Neural cell (in vitro differentiated cells): Measurements from ENCODE around the gene FBXO7. TPM values are rescaled to one million over a fixed set of nuclear protein-coding genes. Genes with fewer than 3 reads are reported as not detected.

Source experiments
- H2AFZ ChIP-seq: fragments of 200-600, 300-800 bp; sonication (generic), shearing (Covaris generic); 2 replicates; pipeline ENCODE4 v1.6.0; 2014; ENCODE audit warnings: low read depth, mild to moderate bottlenecking, antibody characterized with exemption, low read length, moderate library complexity
- H3F3A ChIP-seq: fragments of 200-600 bp; shearing (Covaris generic); 2 replicates; pipeline ENCODE4 v1.6.1; 2016; ENCODE audit warnings: mild to moderate bottlenecking, moderate library complexity, mixed read lengths, antibody characterized with exemption, low read length; ENCODE audit not compliant: insufficient read depth, poor library complexity, severe bottlenecking
- H3K27ac ChIP-seq: fragments of 200-600, 300-800 bp; sonication (generic), shearing (Covaris generic); 2 replicates; pipeline ENCODE4 v1.5.1; 2014; ENCODE audit warnings: mild to moderate bottlenecking, low read length, moderate library complexity
- H3K27me3 ChIP-seq: fragments of 300-800, 200-600 bp; sonication (generic), shearing (Covaris generic); 2 replicates; pipeline ENCODE4 v1.6.0; 2014; ENCODE audit warnings: mild to moderate bottlenecking, low read depth, low read length, moderate library complexity; ENCODE audit not compliant: insufficient read depth
- H3K36me3 ChIP-seq: fragments of 300-800, 200-600 bp; sonication (generic), shearing (Covaris generic); 2 replicates; pipeline ENCODE4 v1.5.1; 2014; ENCODE audit warnings: mild to moderate bottlenecking, antibody characterized with exemption, low read length, moderate library complexity; ENCODE audit not compliant: insufficient read depth
- H3K4me2 ChIP-seq: fragments of 300-800, 200-600 bp; sonication (generic), shearing (Covaris generic); 2 replicates; pipeline ENCODE4 v1.6.0; 2014; ENCODE audit warnings: mild to moderate bottlenecking, low read length
- H3K4me3 ChIP-seq: fragments of 300-800, 200-600 bp; sonication (generic), shearing (Covaris generic); 2 replicates; pipeline ENCODE4 v1.5.1; 2014; ENCODE audit warnings: mild to moderate bottlenecking, low read length, moderate library complexity
- H3K79me2 ChIP-seq: fragments of 200-600 bp; shearing (Covaris generic); replicated peaks from 2 replicates; pipeline ENCODE4 v1.6.0; 2014; ENCODE audit warnings: mild to moderate bottlenecking, low read length, moderate library complexity; ENCODE audit not compliant: insufficient read depth
- H3K9ac ChIP-seq: fragments of 300-800, 200-600 bp; sonication (generic), shearing (Covaris generic); 2 replicates; pipeline ENCODE4 v1.6.1; 2016; ENCODE audit warnings: mild to moderate bottlenecking, low read length, mixed read lengths
- H3K9me2 ChIP-seq: fragments of 200-600 bp; shearing (Covaris generic); 2 replicates; pipeline ENCODE4 v1.6.1; 2016; ENCODE audit warnings: mild to moderate bottlenecking, low read length, mixed read lengths; ENCODE audit not compliant: insufficient read depth
- H3K9me3 ChIP-seq: fragments of 200-600, 300-800 bp; sonication (generic), shearing (Covaris generic); 2 replicates; pipeline ENCODE4 v1.6.1; 2016; ENCODE audit warnings: mild to moderate bottlenecking, mixed run types, low read length, moderate library complexity, mixed read lengths
- H4K20me1 ChIP-seq: fragments of 200-600 bp; shearing (Covaris generic); 2 replicates; pipeline ENCODE4 v1.6.1; 2016; ENCODE audit warnings: mild to moderate bottlenecking, mixed run types; ENCODE audit not compliant: insufficient read depth
- EP300 ChIP-seq: fragments of 450-650 bp; conservative IDR thresholded peaks from 2 replicates; pipeline ENCODE4 v1.6.1; 2014; ENCODE audit warnings: antibody characterized with exemption, mild to moderate bottlenecking, moderate library complexity; ENCODE audit not compliant: poor library complexity, severe bottlenecking
- EZH2 ChIP-seq: fragments of 200-600, 300-800 bp; shearing (Covaris generic), sonication (generic); IDR thresholded peaks from 2 replicates; pipeline ENCODE4 v1.6.1; 2014; ENCODE audit warnings: antibody characterized with exemption, low read length, borderline replicate concordance, mild to moderate bottlenecking; ENCODE audit not compliant: insufficient read depth, poor library complexity, severe bottlenecking
- MXI1 ChIP-seq: fragments of 450-650 bp; conservative IDR thresholded peaks from 2 replicates; pipeline ENCODE4 v1.6.1; 2014; ENCODE audit warnings: antibody characterized with exemption, mild to moderate bottlenecking; ENCODE audit not compliant: poor library complexity, severe bottlenecking
- POLR2AphosphoS5 ChIP-seq: IDR thresholded peaks from 2 replicates; pipeline ENCODE4 v1.6.1; 2012
- RAD21 ChIP-seq: fragments of 450-650 bp; conservative IDR thresholded peaks from 2 replicates; pipeline ENCODE4 v1.6.1; 2014; ENCODE audit warnings: antibody characterized with exemption, mild to moderate bottlenecking, moderate library complexity
- SMC3 ChIP-seq: fragments of 450-650 bp; conservative IDR thresholded peaks from 2 replicates; pipeline ENCODE4 v1.6.1; 2014; ENCODE audit warnings: antibody characterized with exemption, mild to moderate bottlenecking, moderate library complexity; ENCODE audit not compliant: poor library complexity
- TAF1 ChIP-seq: IDR thresholded peaks from 2 replicates; pipeline ENCODE4 v1.6.1; 2012; ENCODE audit warnings: low read depth
- polyA plus RNA-seq: library from polyadenylated mRNA; depleted of rRNA; stranded (reverse); fragments of >200 nt; gene quantifications from 2 replicates; pipeline ENCODE4 v1.2.3, GENCODE V29; 2014
- TF ChIP-seq, protein P1 (sequence below): fragments of 450-650 bp; IDR thresholded peaks from 2 replicates; pipeline ENCODE4 v1.5.1; 2014; ENCODE audit warnings: antibody characterized with exemption, mild to moderate bottlenecking, moderate library complexity; ENCODE audit not compliant: poor library complexity, severe bottlenecking
- TF ChIP-seq, protein P2 (sequence below): IDR thresholded peaks from 2 replicates; pipeline ENCODE4 v1.6.1; 2012; ENCODE audit warnings: borderline replicate concordance

Gene FBXO7
- polyA plus RNA-seq, 1 donor from 2014 or later: 51.2 TPM

DNA sequence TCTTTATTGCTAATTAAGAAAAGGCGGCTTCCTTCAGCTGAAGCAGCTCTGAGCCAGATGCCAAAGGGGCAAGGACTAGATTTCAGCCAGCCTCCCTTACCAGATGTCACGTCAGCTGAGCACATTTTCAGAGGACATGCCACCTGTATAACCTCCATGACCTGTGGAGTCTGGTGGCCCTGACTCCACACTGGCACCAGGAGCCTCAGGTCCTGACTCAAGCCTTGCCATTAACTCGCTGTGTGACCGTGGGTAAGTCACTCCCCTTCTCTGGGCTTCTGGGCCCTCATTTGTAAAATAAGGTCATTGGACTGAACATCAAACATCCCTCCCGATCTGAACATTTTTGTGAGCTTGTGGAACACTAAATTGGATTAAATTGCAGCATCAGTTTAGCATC is 46.0 kb downstream of the FBXO7 start:
- Histone ChIP-seq H3K79me2 (no peaks in the 10 kb centered on the region), H3K27me3 (no peaks in the 10 kb centered on the region), H3K27ac (no peak overlapping the region), H2AFZ (no peak overlapping the region), H3K9ac (no peak overlapping the region), H3K4me3 (no peak overlapping the region), H4K20me1 (no peaks in the 10 kb centered on the region), H3K9me3 (peaks cover 6% of the 10 kb centered on the region), H3K9me2 (no peaks in the 10 kb centered on the region), H3K36me3 (no peaks in the 10 kb centered on the region), H3K4me2 (no peak overlapping the region), H3F3A (no peaks in the 10 kb centered on the region)
- TF ChIP-seq SMC3: no peak
- TF ChIP-seq, protein P1, sequence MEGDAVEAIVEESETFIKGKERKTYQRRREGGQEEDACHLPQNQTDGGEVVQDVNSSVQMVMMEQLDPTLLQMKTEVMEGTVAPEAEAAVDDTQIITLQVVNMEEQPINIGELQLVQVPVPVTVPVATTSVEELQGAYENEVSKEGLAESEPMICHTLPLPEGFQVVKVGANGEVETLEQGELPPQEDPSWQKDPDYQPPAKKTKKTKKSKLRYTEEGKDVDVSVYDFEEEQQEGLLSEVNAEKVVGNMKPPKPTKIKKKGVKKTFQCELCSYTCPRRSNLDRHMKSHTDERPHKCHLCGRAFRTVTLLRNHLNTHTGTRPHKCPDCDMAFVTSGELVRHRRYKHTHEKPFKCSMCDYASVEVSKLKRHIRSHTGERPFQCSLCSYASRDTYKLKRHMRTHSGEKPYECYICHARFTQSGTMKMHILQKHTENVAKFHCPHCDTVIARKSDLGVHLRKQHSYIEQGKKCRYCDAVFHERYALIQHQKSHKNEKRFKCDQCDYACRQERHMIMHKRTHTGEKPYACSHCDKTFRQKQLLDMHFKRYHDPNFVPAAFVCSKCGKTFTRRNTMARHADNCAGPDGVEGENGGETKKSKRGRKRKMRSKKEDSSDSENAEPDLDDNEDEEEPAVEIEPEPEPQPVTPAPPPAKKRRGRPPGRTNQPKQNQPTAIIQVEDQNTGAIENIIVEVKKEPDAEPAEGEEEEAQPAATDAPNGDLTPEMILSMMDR: no peak
- TF ChIP-seq POLR2AphosphoS5: no peak
- no peak for TF ChIP-seq TAF1
- TF ChIP-seq EP300: no peak
- TF ChIP-seq, protein P2, sequence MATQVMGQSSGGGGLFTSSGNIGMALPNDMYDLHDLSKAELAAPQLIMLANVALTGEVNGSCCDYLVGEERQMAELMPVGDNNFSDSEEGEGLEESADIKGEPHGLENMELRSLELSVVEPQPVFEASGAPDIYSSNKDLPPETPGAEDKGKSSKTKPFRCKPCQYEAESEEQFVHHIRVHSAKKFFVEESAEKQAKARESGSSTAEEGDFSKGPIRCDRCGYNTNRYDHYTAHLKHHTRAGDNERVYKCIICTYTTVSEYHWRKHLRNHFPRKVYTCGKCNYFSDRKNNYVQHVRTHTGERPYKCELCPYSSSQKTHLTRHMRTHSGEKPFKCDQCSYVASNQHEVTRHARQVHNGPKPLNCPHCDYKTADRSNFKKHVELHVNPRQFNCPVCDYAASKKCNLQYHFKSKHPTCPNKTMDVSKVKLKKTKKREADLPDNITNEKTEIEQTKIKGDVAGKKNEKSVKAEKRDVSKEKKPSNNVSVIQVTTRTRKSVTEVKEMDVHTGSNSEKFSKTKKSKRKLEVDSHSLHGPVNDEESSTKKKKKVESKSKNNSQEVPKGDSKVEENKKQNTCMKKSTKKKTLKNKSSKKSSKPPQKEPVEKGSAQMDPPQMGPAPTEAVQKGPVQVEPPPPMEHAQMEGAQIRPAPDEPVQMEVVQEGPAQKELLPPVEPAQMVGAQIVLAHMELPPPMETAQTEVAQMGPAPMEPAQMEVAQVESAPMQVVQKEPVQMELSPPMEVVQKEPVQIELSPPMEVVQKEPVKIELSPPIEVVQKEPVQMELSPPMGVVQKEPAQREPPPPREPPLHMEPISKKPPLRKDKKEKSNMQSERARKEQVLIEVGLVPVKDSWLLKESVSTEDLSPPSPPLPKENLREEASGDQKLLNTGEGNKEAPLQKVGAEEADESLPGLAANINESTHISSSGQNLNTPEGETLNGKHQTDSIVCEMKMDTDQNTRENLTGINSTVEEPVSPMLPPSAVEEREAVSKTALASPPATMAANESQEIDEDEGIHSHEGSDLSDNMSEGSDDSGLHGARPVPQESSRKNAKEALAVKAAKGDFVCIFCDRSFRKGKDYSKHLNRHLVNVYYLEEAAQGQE: no peak
- no peak for TF ChIP-seq EZH2
- TF ChIP-seq MXI1: no peak
- TF ChIP-seq RAD21: no peak

DNA sequence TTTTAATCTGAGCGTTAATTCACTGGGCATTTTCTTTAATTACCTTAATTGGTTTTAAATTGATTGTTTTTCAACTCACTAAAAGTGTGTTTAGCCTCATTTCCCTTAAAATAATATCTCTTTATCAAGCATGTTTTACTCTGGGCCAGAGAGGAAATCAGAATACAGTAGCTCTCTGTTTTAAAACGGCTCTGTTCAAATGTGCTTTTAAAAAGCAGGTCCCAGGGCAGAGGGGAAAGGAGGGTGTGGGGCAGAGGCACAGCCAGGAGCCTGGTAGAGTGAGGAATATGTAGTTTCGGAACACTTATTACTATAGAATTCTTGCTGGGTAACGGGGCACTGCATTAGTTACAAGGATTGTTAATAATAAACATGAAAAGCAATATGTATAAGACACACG is 47.6 kb downstream of the FBXO7 start:
- Histone ChIP-seq H3K27me3 (no peaks in the 10 kb centered on the region), H3K36me3 (no peaks in the 10 kb centered on the region), H3F3A (no peaks in the 10 kb centered on the region), H2AFZ (no peak overlapping the region), H3K4me2 (no peak overlapping the region), H3K27ac (no peak overlapping the region), H3K79me2 (no peaks in the 10 kb centered on the region), H3K9me3 (peaks cover 6% of the 10 kb centered on the region), H3K9me2 (no peaks in the 10 kb centered on the region), H4K20me1 (no peaks in the 10 kb centered on the region), H3K9ac (no peak overlapping the region), H3K4me3 (no peak overlapping the region)
- TF ChIP-seq POLR2AphosphoS5 (no peak), RAD21 (no peak), SMC3 (no peak), EZH2 (no peak), MXI1 (no peak), EP300 (no peak), TAF1 (no peak)
- TF ChIP-seq, protein P1: no peak
- TF ChIP-seq, protein P2: no peak
